HL-60 (cell line): ENCODE results near the gene WDPCP.
"Not testable (repeated sequence)": the region's sequence is repeated elsewhere in the genome, so short reads cannot be mapped to it uniquely, and the experiment has no call there.

Source experiments
- DNase-seq, 2 experiments: peaks; one replicate each; pipeline ENCODE4 v3.0.0-alpha.2; 2010 to 2020; ENCODE audit warnings: low read depth in 1 of 2, low spot score in 1 of 2
- H3K27ac ChIP-seq: fragments of 250-450 bp; sonication (Bioruptor Pico); replicated peaks from 2 replicates; pipeline ENCODE4 v1.5.1; 2020; ENCODE audit warnings: mild to moderate bottlenecking, moderate library complexity
- H3K27me3 ChIP-seq: fragments of 250-450 bp; sonication (Bioruptor Pico); 2 replicates; pipeline ENCODE4 v1.5.1; 2021; ENCODE audit warnings: mild to moderate bottlenecking, moderate library complexity; ENCODE audit not compliant: insufficient read depth, poor library complexity, severe bottlenecking
- H3K4me3 ChIP-seq: replicated peaks from 2 replicates; pipeline ENCODE4 v1.5.1; 2011; ENCODE audit warnings: mild to moderate bottlenecking, control low read depth, low read length; ENCODE audit not compliant: insufficient read depth
- GABPA ChIP-seq: IDR thresholded peaks from 2 replicates; pipeline ENCODE4 v1.6.1; 2012; ENCODE audit warnings: low read depth
- POLR2AphosphoS5 ChIP-seq: IDR thresholded peaks from 2 replicates; pipeline ENCODE4 v1.6.1; 2012; ENCODE audit warnings: low read depth
- SPI1 ChIP-seq: IDR thresholded peaks from 2 replicates; pipeline ENCODE4 v1.6.1; 2012; ENCODE audit warnings: low read depth, mild to moderate bottlenecking, borderline replicate concordance
- TF ChIP-seq, protein P1 (sequence below): IDR thresholded peaks from one replicate; pipeline ENCODE4 v1.5.1; 2011; ENCODE audit warnings: low read length, control low read depth, inconsistent platforms; ENCODE audit not compliant: insufficient read depth
- TF ChIP-seq, protein P2 (sequence below): IDR thresholded peaks from 2 replicates; pipeline ENCODE4 v1.6.1; 2012; ENCODE audit warnings: low read depth; ENCODE audit not compliant: insufficient replicate concordance

Gene WDPCP

GRCh38 chr2:63569740-63570139 lies 18.5 kb downstream of the WDPCP start:
- no peak overlapping the region for H3K4me3 ChIP-seq
- no peak overlapping the region for H3K27ac ChIP-seq
- no peak for TF ChIP-seq SPI1
- TF ChIP-seq, protein P1, sequence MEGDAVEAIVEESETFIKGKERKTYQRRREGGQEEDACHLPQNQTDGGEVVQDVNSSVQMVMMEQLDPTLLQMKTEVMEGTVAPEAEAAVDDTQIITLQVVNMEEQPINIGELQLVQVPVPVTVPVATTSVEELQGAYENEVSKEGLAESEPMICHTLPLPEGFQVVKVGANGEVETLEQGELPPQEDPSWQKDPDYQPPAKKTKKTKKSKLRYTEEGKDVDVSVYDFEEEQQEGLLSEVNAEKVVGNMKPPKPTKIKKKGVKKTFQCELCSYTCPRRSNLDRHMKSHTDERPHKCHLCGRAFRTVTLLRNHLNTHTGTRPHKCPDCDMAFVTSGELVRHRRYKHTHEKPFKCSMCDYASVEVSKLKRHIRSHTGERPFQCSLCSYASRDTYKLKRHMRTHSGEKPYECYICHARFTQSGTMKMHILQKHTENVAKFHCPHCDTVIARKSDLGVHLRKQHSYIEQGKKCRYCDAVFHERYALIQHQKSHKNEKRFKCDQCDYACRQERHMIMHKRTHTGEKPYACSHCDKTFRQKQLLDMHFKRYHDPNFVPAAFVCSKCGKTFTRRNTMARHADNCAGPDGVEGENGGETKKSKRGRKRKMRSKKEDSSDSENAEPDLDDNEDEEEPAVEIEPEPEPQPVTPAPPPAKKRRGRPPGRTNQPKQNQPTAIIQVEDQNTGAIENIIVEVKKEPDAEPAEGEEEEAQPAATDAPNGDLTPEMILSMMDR, result no peak
- TF ChIP-seq GABPA, result no peak
- no peak for TF ChIP-seq POLR2AphosphoS5
- TF ChIP-seq, protein P2, sequence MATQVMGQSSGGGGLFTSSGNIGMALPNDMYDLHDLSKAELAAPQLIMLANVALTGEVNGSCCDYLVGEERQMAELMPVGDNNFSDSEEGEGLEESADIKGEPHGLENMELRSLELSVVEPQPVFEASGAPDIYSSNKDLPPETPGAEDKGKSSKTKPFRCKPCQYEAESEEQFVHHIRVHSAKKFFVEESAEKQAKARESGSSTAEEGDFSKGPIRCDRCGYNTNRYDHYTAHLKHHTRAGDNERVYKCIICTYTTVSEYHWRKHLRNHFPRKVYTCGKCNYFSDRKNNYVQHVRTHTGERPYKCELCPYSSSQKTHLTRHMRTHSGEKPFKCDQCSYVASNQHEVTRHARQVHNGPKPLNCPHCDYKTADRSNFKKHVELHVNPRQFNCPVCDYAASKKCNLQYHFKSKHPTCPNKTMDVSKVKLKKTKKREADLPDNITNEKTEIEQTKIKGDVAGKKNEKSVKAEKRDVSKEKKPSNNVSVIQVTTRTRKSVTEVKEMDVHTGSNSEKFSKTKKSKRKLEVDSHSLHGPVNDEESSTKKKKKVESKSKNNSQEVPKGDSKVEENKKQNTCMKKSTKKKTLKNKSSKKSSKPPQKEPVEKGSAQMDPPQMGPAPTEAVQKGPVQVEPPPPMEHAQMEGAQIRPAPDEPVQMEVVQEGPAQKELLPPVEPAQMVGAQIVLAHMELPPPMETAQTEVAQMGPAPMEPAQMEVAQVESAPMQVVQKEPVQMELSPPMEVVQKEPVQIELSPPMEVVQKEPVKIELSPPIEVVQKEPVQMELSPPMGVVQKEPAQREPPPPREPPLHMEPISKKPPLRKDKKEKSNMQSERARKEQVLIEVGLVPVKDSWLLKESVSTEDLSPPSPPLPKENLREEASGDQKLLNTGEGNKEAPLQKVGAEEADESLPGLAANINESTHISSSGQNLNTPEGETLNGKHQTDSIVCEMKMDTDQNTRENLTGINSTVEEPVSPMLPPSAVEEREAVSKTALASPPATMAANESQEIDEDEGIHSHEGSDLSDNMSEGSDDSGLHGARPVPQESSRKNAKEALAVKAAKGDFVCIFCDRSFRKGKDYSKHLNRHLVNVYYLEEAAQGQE, result no peak
- DNase-seq, result no peak
- no peaks in the 10 kb centered on the region for H3K27me3 ChIP-seq

DNA sequence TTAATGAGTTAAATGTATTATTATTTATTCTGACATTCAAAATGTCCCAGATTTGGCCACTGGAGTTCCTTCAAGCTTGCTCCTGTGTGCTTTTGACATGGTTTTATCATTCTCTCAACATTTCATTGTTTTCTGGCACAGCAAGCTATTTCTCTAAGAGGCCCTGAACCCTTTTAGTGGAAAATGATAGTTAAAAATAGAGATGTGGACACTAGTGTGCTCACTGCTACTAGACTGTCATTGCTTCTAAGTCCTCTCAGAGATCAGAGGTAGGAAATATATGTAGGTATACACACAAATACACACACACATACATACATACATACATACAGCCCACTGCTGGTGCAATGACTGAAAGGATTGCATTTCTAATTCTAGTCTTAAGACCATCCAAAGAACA lies 25.5 kb downstream of the WDPCP start:
- no peak for DNase-seq
- Histone ChIP-seq H3K27ac (no peak overlapping the region), H3K27me3 (no peaks in the 10 kb centered on the region), H3K4me3 (no peak overlapping the region)
- TF ChIP-seq, protein P1, result no peak
- TF ChIP-seq SPI1 (no peak), GABPA (no peak), POLR2AphosphoS5 (no peak)
- TF ChIP-seq, protein P2, result no peak

DNA sequence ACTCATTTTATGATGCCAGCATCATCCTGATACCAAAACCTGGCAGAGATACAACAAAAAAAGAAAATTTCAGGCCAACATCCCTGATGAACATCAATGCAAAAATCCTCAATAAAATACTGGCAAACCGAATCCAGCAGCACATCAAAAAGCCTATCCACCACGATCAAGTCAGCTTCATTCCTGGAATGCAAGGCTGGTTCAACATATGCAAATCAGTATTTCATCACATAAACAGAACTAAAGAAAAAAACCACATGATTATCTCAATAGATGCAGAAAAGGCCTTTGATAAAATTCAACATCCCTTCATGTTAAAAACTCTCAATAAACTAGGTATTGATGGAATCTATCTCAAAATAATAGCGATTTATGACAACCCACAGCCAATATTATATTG lies 29.4 kb downstream of the WDPCP start:
- H3K27ac ChIP-seq, H3K27me3 ChIP-seq: not testable (repeated sequence)

GRCh38 chr2:63557819-63558218 lies 30.5 kb downstream of the WDPCP start:
- not testable (repeated sequence) for H3K4me3 ChIP-seq, DNase-seq, H3K27ac ChIP-seq, H3K27me3 ChIP-seq

More for the DNA sequence above, 29.4 kb downstream of the WDPCP start:
- H3K4me3 ChIP-seq, DNase-seq: not testable (repeated sequence)

DNA sequence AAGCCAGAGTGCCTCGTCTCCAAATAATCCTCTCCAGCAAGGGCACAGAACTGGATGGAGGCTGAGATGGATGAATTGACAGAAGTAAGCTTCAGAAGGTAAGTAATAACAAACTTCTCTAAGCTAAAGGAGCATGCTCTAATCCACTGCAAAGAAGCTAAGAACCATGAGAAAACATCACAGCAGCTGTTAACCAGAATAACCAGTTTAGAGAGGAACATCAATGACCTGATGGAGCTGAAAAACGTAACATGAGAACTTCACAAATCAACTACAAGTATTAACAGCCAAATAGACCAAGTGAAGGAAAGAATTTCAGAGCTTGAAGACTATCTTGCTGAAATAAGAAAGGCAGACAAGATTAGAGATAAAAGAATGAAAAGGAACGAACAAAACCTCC lies 32.3 kb downstream of the WDPCP start:
- DNase-seq, result no peak
- Histone ChIP-seq H3K27ac (no peak overlapping the region), H3K27me3 (no peaks in the 10 kb centered on the region), H3K4me3 (no peak overlapping the region)
- TF ChIP-seq GABPA, result no peak
- no peak for TF ChIP-seq SPI1
- TF ChIP-seq, protein P2, result no peak
- TF ChIP-seq, protein P1, result no peak
- no peak for TF ChIP-seq POLR2AphosphoS5
